HG03439 (cell line): Measurements from ENCODE around the gene ZNF20.
"Not testable (repeated sequence)": the region's sequence is repeated elsewhere in the genome, so short reads cannot be mapped to it uniquely, and the experiment has no call there.

ENCODE experiments used
- ATAC-seq: cut with Tn5 transposase; IDR thresholded peaks from one replicate; pipeline ENCODE4 v1.9.1; 2021; ENCODE audit warnings: mild to moderate bottlenecking, moderate library complexity; ENCODE audit not compliant: unreplicated experiment

Gene ZNF20

GRCh38 chr19:12113121-12113520 lies 27.0 kb downstream of the ZNF20 start:
- no peak for ATAC-seq

- ATAC-seq, result no peak
Observed at GRCh38 chr19:12112701-12113100, 27.4 kb downstream of the ZNF20 start.

- ATAC-seq, result no peak
Observed at GRCh38 chr19:12111943-12112637, 28.1 kb downstream of the ZNF20 start.

GRCh38 chr19:12111176-12111575 lies 29.0 kb downstream of the ZNF20 start:
- no peak for ATAC-seq

- ATAC-seq, result not testable (repeated sequence)
Observed at GRCh38 chr19:12103909-12104308, 36.2 kb downstream of the ZNF20 start.

- no peak for ATAC-seq
Observed at GRCh38 chr19:12098040-12098439, 42.1 kb downstream of the ZNF20 start.

- ATAC-seq, result no peak
Observed at GRCh38 chr19:12095111-12095790, 44.9 kb downstream of the ZNF20 start.

GRCh38 chr19:12093777-12094176 lies 46.4 kb downstream of the ZNF20 start:
- ATAC-seq, result no peak

GRCh38 chr19:12092956-12093355 lies 47.2 kb downstream of the ZNF20 start:
- no peak for ATAC-seq

- no peak for ATAC-seq
Observed at GRCh38 chr19:12092065-12092867, 47.9 kb downstream of the ZNF20 start.

- no peak for ATAC-seq
Observed at GRCh38 chr19:12090807-12091206, 49.3 kb downstream of the ZNF20 start.

GRCh38 chr19:12085074-12085818 lies 54.9 kb downstream of the ZNF20 start:
- ATAC-seq, result no peak

GRCh38 chr19:12083336-12083735 lies 56.8 kb downstream of the ZNF20 start:
- ATAC-seq, result not testable (repeated sequence)
